ENCODE data around the gene ZNF460. TPM values are rescaled to one million over a fixed set of nuclear protein-coding genes. Genes with fewer than 3 reads are reported as not detected.
A peak's percentile ranks its signal among the peaks of the same experiment; 100 is the strongest.

Gene ZNF460
- total RNA-seq (2014; rRNA removed; shearing (Covaris generic)): 22.6 and 22.7 TPM in 2 replicates
- 1.8 and 3.3 TPM in 2 replicates for polyA plus RNA-seq (2015; cell fraction: cytosol; rRNA removed)
- polyA plus RNA-seq (2015; cell fraction: nucleus; rRNA removed): 14.3 and 18.0 TPM in 2 replicates

DNA sequence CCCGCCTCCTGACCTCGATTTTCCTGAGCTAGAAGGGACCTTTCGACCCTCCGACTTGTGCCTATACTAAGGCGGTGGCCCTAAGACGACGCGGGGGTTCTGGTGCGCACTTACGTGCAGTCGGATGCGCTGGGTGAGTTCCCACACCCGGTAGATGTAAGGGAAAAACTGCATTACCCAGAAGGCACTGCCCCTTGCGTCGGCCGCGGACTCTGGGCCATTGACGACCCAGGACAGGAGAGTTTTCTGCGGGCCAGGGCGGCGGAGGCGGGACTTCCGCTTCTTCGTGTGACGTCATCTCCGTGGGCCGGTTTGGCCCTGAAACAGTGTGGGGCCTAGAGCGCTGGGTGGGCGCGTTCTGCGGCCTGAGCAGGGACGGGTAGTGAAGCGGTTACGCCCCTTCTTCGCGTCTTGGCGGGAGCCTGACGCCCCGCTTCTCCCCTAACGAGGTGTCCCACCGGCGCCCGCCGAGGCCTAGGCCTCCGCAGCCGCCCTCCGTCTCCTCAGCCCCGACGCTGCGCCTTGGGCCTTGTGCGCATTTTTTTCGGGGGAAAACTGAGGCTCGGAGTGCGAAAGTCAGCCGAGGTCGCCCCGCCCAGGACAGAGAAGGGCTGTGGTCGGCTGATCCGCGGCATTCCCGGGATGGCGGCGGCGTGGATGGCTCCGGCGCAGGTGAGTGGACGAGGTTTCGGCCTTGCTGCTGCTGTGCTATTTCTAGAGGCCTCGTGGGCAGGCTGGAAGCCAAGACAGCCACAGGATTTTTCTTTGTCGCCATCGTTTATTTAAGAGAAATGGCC, at the start of gene ZNF460:
ZNF460 (plus strand) TSS at position 321 of the 797 bp plus-strand sequence; CDS start at position 643, 322 bp downstream.
- DNase-seq (ENCODE audit: low read depth): peak; percentile 97

DNA sequence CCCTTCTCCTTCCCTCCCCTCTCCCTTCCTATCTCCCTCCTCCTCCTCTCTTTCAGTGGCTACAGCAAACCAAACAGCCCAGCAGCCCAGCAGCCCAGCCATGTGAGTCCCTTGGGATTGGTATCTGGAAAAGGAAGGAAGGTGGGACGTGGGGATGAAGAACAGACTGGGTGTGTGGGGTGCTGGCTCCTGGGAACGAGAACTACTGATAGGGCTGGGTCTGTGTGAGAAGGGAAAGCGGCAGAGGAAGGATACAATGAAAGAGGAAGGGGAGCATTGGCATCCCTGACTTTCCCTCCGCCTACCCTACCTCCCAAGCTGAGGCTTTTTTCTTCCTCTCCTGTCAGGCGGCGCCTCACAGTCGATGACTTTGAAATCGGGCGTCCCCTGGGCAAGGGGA, 48.6 kb upstream of the ZNF460 start:
- DNase-seq (ENCODE audit: low read depth): no peak

DNA sequence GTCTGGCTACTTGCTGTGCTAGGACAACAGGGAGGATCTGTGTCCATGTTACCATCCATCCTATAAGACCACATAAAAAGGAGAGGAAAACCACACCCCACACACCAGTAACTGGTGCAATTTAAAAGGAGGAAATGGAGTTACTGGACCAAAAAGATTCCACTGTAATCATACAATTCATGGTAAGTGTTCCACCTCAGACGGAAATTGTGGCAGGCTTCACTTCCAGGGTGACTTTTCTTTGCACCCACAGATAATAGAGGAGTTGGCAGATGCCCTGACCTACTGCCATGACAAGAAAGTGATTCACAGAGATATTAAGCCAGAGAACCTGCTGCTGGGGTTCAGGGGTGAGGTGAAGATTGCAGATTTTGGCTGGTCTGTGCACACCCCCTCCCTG, 47.1 kb upstream of the ZNF460 start:
- DNase-seq (ENCODE audit: low read depth): no peak

DNA sequence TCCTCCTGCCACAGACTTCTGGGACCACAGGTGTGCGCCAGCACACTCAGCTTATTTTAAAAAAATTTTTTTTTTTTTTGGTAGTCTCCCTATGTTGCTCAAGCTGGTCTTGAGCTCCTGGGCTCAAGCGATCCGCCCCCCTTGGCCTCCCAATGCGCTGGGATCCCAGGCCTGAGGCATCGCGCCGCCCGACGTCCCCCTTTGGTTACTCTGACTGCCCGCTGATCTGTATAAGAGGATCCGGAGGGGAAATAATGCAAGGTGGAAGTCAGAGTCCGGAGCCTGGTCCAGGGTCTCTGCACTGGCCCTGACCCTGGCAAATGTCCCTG, 40.3 kb upstream of the ZNF460 start:
- DNase-seq (ENCODE audit: low read depth): peak; percentile 10

DNA sequence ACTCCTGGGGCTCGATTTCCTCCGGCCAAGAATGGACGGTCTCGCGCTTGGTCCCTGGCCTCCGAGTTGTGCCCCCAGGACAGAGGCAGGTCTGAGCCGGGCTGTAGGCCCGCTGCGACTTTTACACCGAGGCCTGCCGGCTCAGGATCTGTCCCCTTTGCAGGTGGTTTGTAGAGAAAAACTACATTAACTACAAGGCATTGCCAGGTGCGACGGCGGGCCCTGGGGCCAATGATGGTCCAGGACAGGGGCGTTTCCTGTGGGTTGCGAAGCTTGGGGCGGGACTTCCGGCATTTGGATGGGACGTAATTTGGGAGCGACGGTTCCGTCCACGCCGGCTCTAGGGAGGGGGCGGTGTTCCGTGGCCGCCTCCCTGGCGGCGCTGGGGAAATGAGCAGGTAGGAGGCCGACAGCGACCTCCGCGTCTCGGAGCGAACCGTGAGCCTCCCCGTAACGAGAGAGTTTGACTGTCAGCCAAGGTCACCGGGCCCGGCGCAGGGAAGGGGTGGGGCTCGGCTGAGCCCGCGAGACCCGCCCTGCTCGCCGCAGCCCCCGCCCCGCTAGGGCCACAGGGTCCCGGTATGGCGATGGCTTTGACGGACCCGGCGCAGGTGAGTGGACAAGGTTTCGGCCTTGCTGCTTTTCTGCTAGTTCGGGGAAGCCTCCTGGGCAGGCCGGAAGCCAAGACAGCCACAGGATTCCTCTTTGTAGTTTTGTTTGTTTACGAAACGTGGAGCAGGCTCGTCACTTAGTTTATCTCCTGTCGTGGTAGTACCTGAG, 39.8 kb upstream of the ZNF460 start, which contains the start of gene ZNF805:
ZNF805 (plus strand) TSS at position 322 of the 780 bp plus-strand sequence; CDS start at position 582, 260 bp downstream.
- DNase-seq (ENCODE audit: low read depth): peak; percentile 89

DNA sequence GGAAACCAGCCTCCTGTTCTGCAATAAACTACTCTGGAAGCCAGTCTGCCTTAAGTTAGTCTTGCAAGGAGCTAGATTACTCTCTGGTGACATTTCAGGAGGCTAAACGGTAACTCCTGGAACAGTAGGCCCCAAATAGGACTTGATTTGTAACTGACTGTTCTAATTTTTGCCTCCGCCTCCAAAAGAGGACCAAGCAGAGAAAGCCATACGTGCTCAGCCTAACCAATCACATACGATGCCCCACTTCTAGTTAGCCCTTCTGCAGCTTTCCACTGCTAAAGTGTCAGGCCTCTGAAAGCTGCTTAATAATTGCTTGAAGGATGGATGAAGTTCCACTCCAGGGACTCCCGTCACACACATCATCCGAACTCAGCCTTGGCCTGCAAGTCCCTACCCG, 39.1 kb upstream of the ZNF460 start:
- no peak for DNase-seq (ENCODE audit: low read depth)

DNA sequence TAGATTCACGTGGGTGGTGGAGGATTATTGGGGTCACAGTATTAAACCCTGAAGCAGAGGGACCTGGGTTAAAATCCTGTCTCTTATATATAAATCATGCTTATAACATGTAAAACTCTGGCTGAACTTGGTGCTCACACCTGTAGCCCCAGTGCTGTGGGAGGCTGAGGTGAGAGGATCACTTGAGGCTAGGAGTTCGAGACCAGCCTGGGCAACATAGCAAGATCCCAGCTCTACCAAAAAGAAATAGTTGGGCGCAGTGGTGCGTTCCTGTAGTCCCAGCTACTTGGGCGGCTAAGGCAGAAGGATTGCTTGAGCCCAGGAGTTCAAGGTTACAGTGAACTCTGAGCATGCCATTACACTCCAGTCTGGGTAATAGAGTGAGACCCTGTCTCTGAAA, 37.5 kb upstream of the ZNF460 start:
- DNase-seq (ENCODE audit: low read depth): no peak

DNA sequence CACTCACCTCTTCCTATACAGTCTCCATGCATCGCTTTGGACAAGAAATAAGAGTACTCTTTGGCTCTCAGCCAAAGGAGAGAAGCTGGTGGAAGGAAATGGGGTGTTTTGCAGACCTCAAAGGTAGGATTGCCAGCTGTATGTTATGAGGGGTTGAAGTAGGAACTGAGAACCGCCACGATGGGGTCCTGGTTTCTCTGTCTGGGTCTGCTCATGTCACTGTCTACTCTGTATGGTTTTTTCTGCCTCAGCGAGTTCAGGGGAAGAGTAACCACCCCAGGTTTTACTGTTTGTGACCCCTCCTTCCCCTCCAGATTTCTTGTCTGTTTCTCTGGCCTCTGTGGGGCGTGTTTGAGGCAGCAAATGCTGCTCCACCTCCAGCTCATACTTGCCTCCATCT, 35.8 kb upstream of the ZNF460 start:
- DNase-seq (ENCODE audit: low read depth): no peak

DNA sequence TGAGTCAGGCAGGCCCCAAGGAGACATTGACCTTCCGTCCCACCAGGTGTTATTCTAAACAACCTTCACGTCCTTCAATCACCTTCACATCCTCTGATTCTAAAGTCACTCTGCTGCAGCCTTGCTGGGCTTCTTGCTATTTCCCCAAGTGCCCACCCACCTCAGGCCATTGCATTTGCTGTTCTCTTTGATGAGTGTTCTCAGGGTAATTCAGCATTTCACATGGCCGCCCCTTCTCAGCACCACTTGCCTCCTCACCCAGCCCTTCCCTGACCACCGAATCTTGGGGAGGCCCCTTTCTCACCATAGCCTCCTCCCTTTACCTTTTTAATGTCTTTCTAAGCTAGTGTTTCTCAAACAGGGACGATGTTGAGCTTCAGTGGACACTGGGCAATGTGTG, 35.2 kb upstream of the ZNF460 start:
- DNase-seq (ENCODE audit: low read depth): no peak

DNA sequence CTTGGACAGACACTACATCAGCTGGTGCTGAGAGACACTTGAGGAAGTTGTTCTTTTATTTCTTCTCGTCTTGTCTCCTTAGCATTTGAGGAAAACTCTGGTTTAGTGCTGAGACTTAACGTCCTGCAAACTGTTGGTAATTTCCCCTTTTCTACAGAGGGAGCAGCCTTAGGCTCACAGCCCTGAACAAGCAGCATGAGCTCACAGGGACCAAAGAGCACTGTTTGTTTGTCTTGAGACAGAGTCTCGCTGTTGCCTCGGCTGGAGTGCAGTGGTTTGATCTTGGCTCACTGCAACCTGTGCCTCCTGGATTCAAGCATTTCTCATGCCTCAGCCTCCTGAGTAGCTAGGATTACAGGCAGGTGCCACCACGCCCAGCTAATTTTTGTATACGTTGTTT, 34.3 kb upstream of the ZNF460 start:
- no peak for DNase-seq (ENCODE audit: low read depth)

DNA sequence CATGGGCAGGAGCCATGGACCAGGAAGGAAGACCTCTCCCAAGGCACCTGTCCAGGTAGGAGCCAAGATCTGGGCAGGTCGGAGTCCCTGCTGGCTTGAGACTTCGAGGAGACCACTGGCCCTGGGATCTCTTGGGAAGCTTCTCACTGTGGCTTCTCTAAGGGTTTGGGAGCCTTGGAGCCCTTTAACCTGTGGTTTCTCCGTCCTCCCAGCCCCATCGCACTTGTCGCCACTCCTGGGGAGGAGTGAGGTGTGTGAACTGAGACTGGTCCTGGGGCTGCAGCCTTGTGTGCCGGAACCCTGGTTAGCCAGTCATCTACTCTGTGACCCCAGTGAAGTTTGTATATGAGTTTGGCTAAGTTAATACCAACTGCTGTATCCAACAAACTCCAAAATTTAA, 31.6 kb upstream of the ZNF460 start:
- DNase-seq (ENCODE audit: low read depth): no peak

DNA sequence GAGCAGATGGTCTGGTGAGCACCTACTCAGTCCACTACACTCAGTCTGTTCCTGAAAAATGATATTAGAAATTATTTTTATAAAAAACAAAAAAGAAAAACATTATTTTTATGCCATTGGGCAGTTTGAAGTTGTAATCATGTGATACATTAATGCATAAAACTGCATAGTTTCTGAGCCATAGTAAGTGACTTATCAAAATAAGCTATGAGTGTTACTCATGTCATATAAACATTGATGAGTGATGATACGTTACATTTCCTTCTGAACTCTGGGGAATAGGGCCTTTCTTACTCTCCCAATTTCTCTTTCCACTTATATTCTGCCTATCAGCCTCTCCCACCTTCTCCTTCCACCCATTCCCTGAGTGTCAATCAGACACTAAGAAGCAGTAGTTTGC, 31.0 kb upstream of the ZNF460 start:
- DNase-seq (ENCODE audit: low read depth): no peak

DNA sequence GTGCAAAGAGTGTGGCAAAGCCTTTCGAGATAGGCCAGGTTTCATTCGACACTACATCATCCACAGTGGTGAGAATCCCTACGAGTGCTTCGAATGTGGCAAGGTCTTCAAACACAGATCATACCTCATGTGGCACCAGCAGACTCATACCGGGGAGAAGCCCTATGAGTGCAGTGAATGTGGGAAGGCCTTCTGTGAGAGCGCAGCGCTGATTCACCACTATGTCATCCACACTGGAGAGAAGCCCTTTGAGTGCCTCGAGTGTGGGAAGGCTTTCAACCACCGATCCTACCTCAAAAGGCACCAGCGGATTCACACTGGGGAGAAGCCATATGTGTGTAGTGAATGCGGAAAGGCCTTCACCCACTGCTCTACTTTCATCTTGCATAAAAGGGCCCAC, 26.5 kb upstream of the ZNF460 start:
- DNase-seq (ENCODE audit: low read depth): peak; percentile 64

DNA sequence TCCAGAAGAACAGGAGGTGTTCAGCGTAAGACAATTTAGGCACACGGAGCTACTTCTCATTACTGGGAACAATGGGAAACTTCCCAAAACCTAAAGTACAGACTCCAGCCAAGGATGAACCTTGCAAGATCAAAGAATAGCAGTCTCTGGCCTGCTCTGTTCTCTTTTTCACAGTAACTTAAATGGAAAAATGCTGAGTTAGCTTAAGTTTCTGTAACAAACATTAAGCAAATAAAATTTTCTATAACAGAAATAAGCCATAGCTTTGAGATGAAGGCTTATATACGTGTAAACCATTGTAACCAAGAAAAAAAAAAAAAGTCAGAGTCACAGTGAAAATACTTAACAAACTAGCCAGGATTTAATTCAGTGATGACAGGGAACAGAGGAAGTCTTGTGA, 18.2 kb upstream of the ZNF460 start:
- no peak for DNase-seq (ENCODE audit: low read depth)

DNA sequence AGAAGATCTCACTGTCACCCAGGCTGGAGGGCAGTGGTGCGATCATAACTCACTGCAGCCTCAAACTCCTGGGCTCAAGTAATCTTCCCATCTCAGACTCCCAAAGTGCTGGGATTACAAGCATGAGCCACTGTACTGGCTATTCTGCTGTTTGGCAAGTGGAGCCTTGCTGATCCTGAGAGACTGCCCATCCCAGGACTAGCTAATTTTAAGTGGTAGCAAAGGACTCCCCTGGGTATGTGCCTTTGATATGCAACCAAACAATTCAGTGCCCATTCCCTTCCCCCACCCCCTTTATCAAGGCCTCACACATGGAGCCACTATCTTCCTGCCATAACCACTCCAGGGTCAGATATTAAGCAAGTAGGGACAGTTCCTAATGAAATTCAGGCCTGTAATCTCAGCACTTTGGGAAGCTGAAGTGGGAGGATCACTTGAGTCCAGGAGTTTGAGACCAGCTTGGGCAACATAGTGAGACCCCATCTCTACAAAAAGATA, 17.0 kb upstream of the ZNF460 start:
- DNase-seq (ENCODE audit: low read depth): no peak

DNA sequence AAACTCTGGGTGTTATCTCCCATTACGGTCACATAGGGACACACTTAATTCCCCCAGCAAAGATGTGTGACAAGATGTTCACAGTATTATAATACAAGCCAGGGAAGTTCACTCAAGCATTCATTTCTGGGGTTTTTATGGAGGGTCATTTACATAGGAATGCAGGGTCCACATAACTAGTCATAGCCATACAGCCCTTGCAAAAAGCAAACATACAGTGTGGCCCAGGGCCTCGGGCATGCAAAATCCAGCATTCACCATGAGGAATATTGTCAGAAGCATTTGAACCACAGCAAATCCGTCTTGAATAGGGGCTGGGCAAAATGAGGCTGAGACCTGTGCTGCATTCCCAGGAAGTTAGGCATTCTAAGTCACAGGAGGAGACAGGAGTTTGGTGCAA, 13.0 kb upstream of the ZNF460 start:
- no peak for DNase-seq (ENCODE audit: low read depth)

DNA sequence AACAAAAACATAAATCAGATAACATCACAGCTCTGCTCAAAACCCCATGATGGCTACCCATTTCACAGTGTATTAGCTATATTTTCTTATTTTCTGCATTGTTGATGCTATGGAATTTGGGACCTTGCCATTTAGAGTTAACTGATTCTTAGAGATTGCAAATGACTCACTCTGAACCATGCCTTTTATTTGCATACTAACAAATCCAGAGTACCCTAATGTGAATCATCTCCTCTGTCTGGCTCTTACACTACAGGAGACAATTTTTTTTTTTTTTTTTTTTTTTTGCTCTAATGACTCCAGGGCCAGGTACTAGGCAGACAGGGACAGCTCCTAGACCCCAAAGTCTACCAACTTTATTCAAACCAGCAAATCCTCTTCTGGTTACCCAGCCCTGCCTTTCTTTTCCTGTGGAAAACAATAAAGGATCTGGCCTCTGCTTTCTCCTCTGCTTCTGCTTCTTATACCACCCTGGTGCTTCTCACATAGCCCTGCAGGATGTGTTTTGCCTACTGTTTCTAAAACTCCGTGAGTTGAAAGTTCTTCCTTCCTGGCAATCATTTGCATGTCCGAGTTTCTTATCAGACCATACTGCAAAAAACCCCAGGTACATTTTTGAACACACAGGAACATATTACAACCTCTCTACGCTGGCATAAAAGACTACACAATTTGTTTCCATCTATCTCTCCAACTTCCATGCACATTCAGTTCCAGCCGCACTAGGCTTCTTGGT, 10.6 kb upstream of the ZNF460 start:
- DNase-seq (ENCODE audit: low read depth): peak; percentile 81

DNA sequence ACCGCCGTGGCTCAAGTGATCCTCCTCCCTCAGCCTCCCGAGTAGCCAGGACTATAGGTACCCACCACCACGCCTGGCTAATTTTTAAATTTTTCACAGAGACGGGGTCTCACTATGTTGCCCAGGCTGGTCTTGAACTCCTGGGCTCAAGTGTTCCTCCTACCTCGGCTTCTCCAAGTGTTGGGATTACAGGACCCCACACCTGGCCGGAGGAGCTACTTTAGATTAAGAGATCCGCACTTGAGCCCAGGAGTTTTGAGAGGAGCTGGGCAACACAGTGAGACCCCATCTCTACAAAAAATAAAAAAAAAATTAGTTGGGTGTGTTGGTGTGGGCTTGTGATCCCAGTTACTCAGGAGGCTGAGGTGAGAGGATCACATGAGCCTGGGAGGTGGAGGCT, 9.0 kb upstream of the ZNF460 start:
- DNase-seq (ENCODE audit: low read depth): no peak

DNA sequence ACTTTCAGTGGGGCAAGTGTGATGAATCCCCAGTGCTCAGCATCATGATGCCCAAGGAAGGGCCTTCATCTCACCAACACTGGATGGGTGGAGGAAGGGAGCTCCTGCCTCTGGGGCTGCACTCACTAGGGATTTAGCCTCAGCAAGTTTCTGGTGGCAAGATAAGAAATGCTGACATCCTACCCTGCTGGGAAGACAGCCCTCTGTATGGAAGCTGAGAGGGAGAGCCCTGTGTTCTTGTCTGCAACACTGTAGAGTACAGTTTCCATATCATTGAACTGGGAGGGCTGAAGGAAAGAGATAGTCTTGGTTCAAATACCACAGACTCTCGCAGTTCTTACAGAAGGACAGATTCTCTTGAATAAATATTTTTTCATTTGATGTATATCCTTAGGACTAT, 7.3 kb upstream of the ZNF460 start:
- DNase-seq (ENCODE audit: low read depth): no peak

DNA sequence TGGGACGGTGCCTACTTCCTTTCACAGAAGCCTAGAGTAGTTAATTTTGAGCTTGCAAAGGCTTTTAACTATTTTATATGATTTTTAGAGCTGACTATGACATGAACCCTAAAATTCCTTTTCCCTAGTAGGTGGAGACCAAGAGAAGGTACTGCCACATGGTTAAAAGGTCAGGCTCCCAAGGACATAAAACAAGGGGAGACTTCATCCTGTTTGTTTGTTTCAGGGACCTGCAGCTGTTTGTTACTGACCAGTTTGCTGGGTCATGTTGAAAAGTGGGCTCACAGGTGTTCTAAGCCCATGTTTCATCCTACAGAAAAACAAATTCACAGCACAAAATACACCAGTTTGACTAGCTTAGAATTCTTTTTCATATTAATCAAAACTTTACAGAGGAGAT, 3.9 kb upstream of the ZNF460 start:
- DNase-seq (ENCODE audit: low read depth): no peak

DNA sequence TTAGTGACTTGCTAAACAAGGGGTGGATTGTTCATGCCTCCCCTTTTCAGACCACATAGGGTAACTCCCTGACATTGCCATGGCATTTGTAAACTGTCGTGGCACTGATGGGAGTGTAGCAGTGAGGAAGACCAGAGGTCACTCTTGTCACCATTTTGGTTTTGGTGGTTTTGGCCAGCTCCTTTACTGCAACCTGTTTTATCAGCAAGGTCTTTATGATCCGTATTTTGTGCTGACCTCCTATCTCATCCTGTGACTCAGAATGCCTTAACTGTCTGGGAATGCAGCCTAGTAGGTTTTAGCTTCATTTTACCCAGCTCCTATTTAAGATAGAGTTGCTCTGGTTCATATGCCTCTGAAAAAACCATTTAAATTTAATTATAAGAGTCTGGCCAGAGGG, 1.8 kb upstream of the ZNF460 start:
- peak; percentile 70 for DNase-seq (ENCODE audit: low read depth)
